HCT116 (cell line): ENCODE results near the gene ZFP36L2. TPM values are rescaled to one million over a fixed set of nuclear protein-coding genes. Genes with fewer than 3 reads are reported as not detected.

Experiments used
- ATAC-seq: fragments of 200-7000 bp; cut with Tn5 transposase; 2 replicates; pipeline ENCODE4 v1.9.1; 2020; ENCODE audit warnings: mild to moderate bottlenecking, moderate library complexity
- BruUV-seq: library from RNA; stranded (reverse); fragments of 400-500 nt; replicated peaks from 2 replicates; lab custom pipeline; 2021; lab: Mats Ljungman, UMichigan
- CTCF ChIA-PET: fragments of 300-600 bp; sonication (Branson Sonifier 250); formaldehyde crosslinking; loops from one replicate; lab custom pipeline; 2021; ENCODE audit warnings: antibody characterized with exemption; lab: Charles Lee
- POLR2A ChIA-PET: fragments of 300-600, 350-600 bp; sonication (Branson Sonifier 250); formaldehyde crosslinking; loops from one replicate; lab custom pipeline; 2021; ENCODE audit warnings: antibody characterized with exemption; lab: Charles Lee
- RAD21 ChIA-PET, 2 experiments: fragments of 300-600 bp; sonication (Branson Sonifier 250); formaldehyde crosslinking; loops; one replicate each; lab custom pipeline; 2023; ENCODE audit warnings: low total read pairs in 2 of 2; ENCODE audit not compliant: uncharacterized antibody in 2 of 2, unreplicated experiment in 2 of 2, low non-redundant PET in 1 of 2; lab: Charles Lee
- DNase-seq: peaks from one replicate; pipeline ENCODE4 v3.0.0-alpha.2; 2010; ENCODE audit warnings: low read depth, low spot score
- H2AFZ ChIP-seq: fragments of 200-600 bp; shearing (Covaris generic), sonication (generic); 2 replicates; pipeline ENCODE4 v1.6.1; 2017; ENCODE audit warnings: low read depth, mixed run types, mixed read lengths, antibody characterized with exemption, low read length; ENCODE audit not compliant: poor library complexity, severe bottlenecking
- H3K27ac ChIP-seq: 2 replicates; pipeline ENCODE4 v1.5.1; 2012; ENCODE audit warnings: low read depth, low read length
- H3K27me3 ChIP-seq: fragments of 200-600 bp; sonication (generic); 2 replicates; pipeline ENCODE4 v1.6.1; 2016; ENCODE audit warnings: mixed run types, low read length, mixed read lengths; ENCODE audit not compliant: insufficient read depth
- H3K36me3 ChIP-seq, 2 experiments: fragments of 200-500 bp in 1 of 2; fragments of 200-600 bp in 1 of 2; sonication (Bioruptor generic) in 1 of 2; sonication (generic) in 1 of 2; 2 replicates each; pipeline versions ENCODE4 v1.5.1 to v1.6.1; 2014 to 2016; ENCODE audit warnings: low read length in 2 of 2, inconsistent platforms in 1 of 2, mixed read lengths in 1 of 2, mixed run types in 1 of 2; ENCODE audit not compliant: insufficient read depth in 2 of 2, control insufficient read depth in 1 of 2
- H3K4me1 ChIP-seq, 2 experiments: fragments of 200-600 bp in 1 of 2; sonication (generic) in 1 of 2; 2 replicates each; pipeline versions ENCODE4 v1.5.1 to v1.6.1; 2012 to 2017; ENCODE audit warnings: low read length in 2 of 2, inconsistent platforms in 1 of 2, mild to moderate bottlenecking in 1 of 2, mixed read lengths in 1 of 2, mixed run types in 1 of 2, moderate library complexity in 1 of 2; ENCODE audit not compliant: insufficient read depth in 2 of 2, control insufficient read depth in 1 of 2
- H3K4me2 ChIP-seq: fragments of 200-600 bp; sonication (generic); 2 replicates; pipeline ENCODE4 v1.6.1; 2017; ENCODE audit warnings: mixed run types, low read length, mixed read lengths
- H3K4me3 ChIP-seq, 2 experiments: fragments of 200-600 bp in 1 of 2; sonication (generic) in 1 of 2; replicated peaks in 1 of 2; 2 replicates each; pipeline ENCODE4 v1.5.1; 2011 to 2016; ENCODE audit warnings: low read length in 2 of 2, control low read depth in 1 of 2, low read depth in 1 of 2, mild to moderate bottlenecking in 1 of 2, mixed read lengths in 1 of 2, mixed run types in 1 of 2
- H3K79me2 ChIP-seq: fragments of 200-600 bp; sonication (generic); 2 replicates; pipeline ENCODE4 v1.6.1; 2017; ENCODE audit warnings: mild to moderate bottlenecking, mixed run types, low read length, moderate library complexity, mixed read lengths; ENCODE audit not compliant: insufficient read depth
- H3K9ac ChIP-seq: fragments of 200-600 bp; sonication (generic); 2 replicates; pipeline ENCODE4 v1.6.1; 2016; ENCODE audit warnings: low read length, mixed read lengths
- H3K9me2 ChIP-seq: fragments of 200-600 bp; sonication (generic), shearing (Covaris generic); 2 replicates; pipeline ENCODE4 v1.6.1; 2017; ENCODE audit warnings: mixed run types, mild to moderate bottlenecking, moderate library complexity; ENCODE audit not compliant: insufficient read depth
- H3K9me3 ChIP-seq, 2 experiments: fragments of 200-500 bp in 1 of 2; fragments of 200-600 bp in 1 of 2; sonication (Bioruptor generic) in 1 of 2; sonication (generic) in 1 of 2; 2 replicates each; pipeline ENCODE4 v1.6.1; 2014 to 2017; ENCODE audit warnings: low read length in 2 of 2, mixed read lengths in 2 of 2, inconsistent platforms in 1 of 2, low read depth in 1 of 2, mild to moderate bottlenecking in 1 of 2, mixed run types in 1 of 2, moderate library complexity in 1 of 2; ENCODE audit not compliant: control insufficient read depth in 1 of 2, insufficient read depth in 1 of 2
- H4K20me1 ChIP-seq: fragments of 200-600 bp; sonication (generic), shearing (Covaris generic); 2 replicates; pipeline ENCODE4 v1.6.1; 2017; ENCODE audit warnings: mixed run types, mild to moderate bottlenecking, moderate library complexity; ENCODE audit not compliant: insufficient read depth
- ATF3 ChIP-seq: IDR thresholded peaks from 2 replicates; pipeline ENCODE4 v1.6.1; 2012
- CBX3 ChIP-seq: IDR thresholded peaks from 2 replicates; pipeline ENCODE4 v1.6.1; 2012; ENCODE audit warnings: low read depth
- CEBPB ChIP-seq: IDR thresholded peaks from 2 replicates; pipeline ENCODE4 v1.6.1; 2012; ENCODE audit warnings: low read depth
- FOSL1 ChIP-seq: IDR thresholded peaks from 2 replicates; pipeline ENCODE4 v1.6.1; 2012; ENCODE audit warnings: low read depth
- MAX ChIP-seq: IDR thresholded peaks from 2 replicates; pipeline ENCODE4 v1.6.1; 2012
- POLR2AphosphoS5 ChIP-seq: IDR thresholded peaks from 2 replicates; pipeline ENCODE4 v1.6.1; 2011; ENCODE audit warnings: mild to moderate bottlenecking, low read depth, low read length, moderate library complexity
- SIN3A ChIP-seq: IDR thresholded peaks from 2 replicates; pipeline ENCODE4 v1.6.1; 2012; ENCODE audit warnings: low read depth
- SRF ChIP-seq: IDR thresholded peaks from 2 replicates; pipeline ENCODE4 v1.6.1; 2012; ENCODE audit warnings: low read depth
- ZBTB33 ChIP-seq: IDR thresholded peaks from 2 replicates; pipeline ENCODE4 v1.6.1; 2011; ENCODE audit warnings: mild to moderate bottlenecking, low read length, moderate library complexity; ENCODE audit not compliant: insufficient replicate concordance; ENCODE audit errors: extremely low read depth
- intact Hi-C: fragments of 100-400 bp; cut with micrococcal nuclease; formaldehyde crosslinking; loops from 2 replicates; pipeline ENCODE4 v1.10.0; 2022
- total RNA-seq: library from RNA; stranded (reverse); gene quantifications from one replicate; pipeline ENCODE4 v1.2.1, GENCODE V29; 2021; ENCODE audit not compliant: unreplicated experiment

ZFP36L2 gene
- total RNA-seq, 1 experiment from 2014 or later, result 30.3 TPM

GRCh38 chr2:43238176-43238575 is 11.8 kb upstream of the ZFP36L2 start:
- H4K20me1 ChIP-seq, result no peaks in the 10 kb centered on the region
- H3K9me2 ChIP-seq, result no peaks in the 10 kb centered on the region
- ATAC-seq (no peak), DNase-seq (no peak)
- CTCF ChIA-PET, result no interaction called here
- no peak overlapping the region for H2AFZ ChIP-seq
- TF ChIP-seq ZBTB33 (no peak), CBX3 (no peak), ATF3 (no peak), FOSL1 (no peak), SIN3A (no peak), CEBPB (no peak), SRF (no peak), POLR2AphosphoS5 (no peak), MAX (no peak)
- H3K9ac ChIP-seq, result no peak overlapping the region
- BruUV-seq, result no TSS peak
- RAD21 ChIA-PET, result no interaction called here
- no peaks in the 10 kb centered on the region for H3K27me3 ChIP-seq
- no peaks in the 10 kb centered on the region for H3K36me3 ChIP-seq
- no peak overlapping the region for H3K27ac ChIP-seq
- POLR2A ChIA-PET, result no interaction called here
- H3K9me3 ChIP-seq, result no peaks in the 10 kb centered on the region
- H3K79me2 ChIP-seq, result no peaks in the 10 kb centered on the region
- peaks cover 0 to 2% of the 10 kb centered on the region in 2 experiments; a peak in 1 of 4 replicates for H3K4me1 ChIP-seq
- no peak overlapping the region for H3K4me2 ChIP-seq
- intact Hi-C loops, result no loop called here
- no peak overlapping the region for H3K4me3 ChIP-seq
